Measurements from ENCODE around the gene C20orf144.

C20orf144 gene

GRCh38 chr20:33650111-33650752 lies 11.9 kb upstream of the C20orf144 start:
- no peak for FAIRE-seq

GRCh38 chr20:33650753-33651561 lies 11.2 kb upstream of the C20orf144 start:
- no peak for FAIRE-seq

DNA sequence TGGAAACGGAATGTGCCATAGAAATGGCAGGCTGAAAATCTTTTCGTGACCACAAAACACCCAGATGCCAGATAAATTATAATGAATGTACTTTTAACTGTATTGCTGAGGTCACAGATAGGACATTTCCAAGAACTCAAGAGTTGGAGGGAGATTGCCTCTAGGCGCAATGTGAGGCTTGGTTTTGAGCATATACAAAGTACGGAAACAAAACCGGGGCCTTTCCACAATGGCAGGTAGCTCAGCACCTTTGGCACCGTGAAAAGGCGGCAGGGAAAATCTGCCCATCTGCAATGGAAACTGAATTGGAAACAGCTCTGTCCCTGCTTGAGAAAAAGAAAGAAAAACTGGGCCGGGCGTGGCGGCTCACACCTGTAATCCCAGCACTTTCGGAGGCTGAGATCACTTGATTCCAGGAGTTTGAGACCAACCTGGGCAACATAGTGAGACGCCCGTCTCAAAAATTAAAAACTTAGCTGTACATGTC lies 10.5 kb upstream of the C20orf144 start:
- FAIRE-seq, result no peak

DNA sequence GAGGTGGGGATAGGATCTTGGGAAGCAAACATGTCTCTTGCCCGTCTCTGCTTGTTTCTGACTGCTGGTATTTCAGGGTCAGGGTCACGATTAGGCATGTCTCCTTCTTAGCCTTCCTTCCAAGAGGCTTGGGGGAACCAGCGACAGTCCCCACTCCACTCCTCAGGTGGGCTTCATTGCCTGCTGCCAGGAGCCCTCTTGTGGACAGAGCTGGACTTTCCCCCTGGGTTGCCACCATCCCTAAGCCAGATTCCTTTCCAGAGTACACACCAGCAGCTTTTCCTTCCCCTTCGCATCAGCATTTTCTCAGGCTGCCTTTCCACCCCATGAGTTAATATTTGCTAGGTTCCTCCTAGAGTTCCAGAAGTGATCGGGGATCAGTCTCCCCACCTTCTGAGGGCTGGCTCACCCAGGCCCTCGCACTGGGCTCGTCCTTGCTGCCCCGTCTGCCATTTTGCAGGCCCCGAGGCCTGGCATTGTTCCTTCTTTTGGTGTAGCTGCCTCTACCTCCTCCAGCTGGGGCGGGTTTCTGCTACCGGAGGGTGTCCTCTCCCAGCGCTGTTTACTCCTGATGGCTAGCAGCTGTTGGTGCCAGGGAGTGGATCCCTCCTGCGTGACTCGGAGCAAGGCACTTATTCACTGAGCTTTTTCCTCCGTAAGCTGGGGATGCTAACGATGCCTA lies 8.8 kb upstream of the C20orf144 start:
- no peak for FAIRE-seq

DNA sequence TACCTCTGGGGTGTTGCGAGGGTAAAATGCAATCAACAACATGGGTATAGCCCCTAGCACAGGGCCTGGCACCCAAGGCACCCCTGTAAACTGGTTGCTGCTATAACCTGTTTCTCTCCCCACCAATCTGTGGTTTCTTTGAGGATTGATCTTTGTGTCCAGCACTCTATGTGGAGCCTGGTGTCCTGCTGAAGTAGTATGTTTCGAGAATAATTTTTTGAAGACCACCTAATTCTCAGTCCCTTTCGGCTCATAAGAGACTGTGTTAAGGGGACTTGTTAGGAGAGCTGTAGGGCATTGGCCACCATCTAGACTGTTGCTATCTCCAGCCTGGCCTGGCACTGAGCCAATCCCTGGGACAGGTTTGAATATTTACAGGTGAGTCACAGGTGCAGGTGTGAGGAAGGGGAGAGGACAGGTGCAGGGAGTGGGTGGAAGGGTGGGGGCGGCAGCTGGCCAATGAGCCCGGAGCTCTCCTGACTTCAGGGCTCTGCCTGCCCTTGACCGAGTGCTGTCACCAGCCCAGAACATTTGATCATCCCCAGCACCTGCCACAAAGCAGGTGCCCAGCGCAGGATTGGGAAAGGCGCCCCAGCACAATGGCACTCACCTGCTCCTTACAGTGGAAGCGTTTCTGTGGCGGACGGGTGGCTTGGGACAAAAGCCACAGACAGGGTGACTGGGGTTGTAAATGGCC lies 8.1 kb upstream of the C20orf144 start:
- FAIRE-seq, result no peak

- no peak for FAIRE-seq
These were observed 7.4 kb upstream of the C20orf144 start for GRCh38 chr20:33654680-33655161.

DNA sequence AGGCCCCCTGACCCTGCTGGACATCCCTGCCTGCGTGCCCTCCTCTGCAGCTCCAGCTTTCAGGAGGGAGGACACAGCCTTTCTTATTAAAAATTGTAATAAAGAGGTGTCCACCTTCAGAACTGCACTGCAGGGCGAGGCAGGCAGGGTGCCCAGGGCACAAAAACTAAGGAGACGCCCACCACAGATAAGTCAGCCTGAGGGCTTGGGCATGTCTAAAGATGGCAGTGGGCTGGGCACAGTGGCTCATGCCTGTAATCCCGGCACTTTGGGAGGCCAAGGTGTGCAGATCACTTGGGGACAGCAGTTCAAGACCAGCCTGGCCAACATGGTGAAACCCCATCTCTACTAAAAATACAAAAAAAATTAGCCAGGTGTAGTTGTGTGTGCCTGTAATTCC lies 7.0 kb upstream of the C20orf144 start:
- no peak for FAIRE-seq

- no peak for FAIRE-seq
These were observed 5.9 kb upstream of the C20orf144 start for GRCh38 chr20:33656010-33656782.

- no peak for FAIRE-seq
These were observed 5.1 kb upstream of the C20orf144 start for GRCh38 chr20:33656783-33657703.

DNA sequence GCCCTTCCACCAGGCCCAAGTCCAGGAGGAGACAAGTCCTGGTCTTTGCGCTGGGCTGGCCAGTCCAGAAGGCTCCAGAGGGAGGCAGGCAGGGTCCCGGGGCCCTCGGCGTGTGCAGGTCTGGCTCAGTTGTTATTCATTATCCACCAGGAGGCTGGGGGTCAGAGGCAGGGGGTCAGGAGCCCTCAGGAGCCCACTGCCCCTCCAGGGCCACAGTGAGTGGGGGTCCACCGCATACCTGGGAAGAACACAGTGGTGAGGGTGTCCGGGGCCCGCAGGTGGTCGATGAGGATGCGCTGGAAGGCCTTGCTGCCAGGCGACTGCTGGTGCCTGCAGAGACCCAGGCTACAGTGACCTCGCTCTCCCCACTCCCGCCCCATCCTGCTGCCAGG lies 4.4 kb upstream of the C20orf144 start:
- FAIRE-seq, result no peak

DNA sequence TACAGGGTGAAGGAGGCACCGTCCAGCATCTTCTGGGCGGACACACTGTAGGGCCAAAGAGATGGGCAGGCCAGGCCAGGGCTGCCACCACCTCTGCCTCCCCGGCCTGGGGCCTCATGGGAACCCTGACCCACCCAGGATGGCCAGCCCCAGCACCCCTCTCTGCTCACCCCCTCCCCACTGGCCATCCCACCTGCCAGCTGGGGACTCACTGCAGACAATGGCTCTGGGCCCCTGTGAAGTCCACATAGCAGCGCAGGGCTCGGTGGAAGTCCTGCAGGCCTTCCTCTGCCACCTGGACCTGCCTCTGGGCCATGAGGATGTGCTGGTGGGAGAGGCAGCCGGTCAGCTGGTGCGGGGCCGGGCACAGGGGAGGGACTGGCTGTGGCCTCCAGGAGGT lies 3.6 kb upstream of the C20orf144 start:
- FAIRE-seq, result no peak

DNA sequence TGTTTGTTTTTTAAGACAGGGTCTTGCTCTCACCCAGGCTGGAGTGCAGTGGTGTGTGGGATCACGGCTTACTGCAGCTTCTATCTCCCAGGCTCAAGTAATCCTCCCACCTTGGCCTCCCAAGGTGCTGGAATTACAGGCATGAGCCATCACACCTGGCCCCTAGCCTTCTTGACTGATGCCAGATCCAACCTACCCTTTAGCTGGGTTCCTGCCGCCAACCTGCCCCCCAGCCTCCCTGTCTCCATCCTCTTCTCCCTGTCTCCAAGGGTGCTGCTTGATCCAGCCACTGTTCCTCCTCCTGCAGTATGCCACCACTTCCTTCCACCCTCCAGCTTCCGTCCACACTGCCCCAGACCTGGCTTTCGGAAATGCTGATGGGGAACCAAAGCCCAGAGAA lies 3.2 kb upstream of the C20orf144 start:
- no peak for FAIRE-seq

DNA sequence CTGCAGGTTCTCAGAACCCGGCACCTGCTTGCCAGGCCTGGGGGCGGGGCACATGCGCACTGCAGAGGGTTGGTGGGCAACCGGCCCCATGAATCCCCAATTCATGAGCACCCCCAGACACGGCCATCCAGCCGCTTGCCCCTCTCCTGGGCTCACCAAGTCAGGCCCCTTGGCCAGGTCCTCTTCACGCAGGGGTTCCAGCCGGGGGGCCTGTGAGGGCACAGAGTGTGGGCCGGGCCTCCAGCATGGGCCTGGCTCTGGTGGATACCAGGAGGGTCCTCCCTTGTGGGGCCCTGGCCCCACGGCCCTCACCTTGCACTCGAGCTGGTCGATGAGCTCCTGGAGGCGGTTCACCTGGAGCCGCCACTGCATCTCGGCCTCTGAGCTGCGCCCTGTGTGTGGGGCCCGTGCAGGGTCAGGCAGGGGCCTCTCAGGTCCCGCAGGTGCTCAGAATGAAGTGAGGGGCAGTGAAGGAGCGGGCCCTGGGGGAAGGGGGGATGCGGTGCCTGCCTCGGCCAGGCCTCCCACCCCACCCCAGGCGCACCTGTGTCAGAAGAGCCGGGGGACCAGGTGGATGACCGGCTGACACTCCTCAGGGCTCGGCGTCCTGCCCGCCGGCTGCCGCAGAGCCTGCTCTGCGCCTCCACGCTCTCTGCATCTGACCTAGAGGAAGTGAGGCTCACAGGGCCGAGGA lies 2.6 kb upstream of the C20orf144 start:
- no peak for FAIRE-seq

DNA sequence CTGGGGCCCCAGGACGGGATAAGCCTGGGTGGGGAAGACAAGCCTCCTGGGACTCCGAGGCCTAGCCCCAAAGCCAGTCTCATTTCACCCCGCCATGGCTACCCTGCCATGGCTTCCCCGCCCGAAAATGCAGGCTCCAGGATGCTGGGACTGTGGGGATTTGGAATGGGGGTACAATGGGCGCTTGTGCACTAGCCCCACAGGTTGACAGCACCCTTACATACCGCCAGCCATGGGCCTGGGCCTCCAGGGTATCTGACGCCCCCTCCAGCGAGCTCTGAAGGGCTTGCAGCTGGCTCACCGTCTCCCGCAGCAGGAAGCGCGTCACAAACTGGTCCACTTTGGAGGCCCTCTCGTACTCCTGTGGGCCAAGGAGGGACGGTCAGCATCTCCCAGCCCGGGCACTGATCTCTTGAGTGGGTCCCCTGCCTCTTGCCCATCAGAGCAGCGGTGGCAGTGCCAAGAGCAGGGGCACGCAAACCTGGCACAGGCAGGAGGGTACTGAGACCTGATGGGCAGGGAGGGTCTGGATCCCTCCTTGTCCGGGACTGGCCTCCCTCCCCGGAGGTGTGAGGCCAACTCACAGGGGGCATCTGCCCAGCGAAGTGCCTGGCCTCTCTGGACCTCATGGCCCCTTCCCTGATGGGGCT lies 2.0 kb upstream of the C20orf144 start:
- FAIRE-seq, result no peak

DNA sequence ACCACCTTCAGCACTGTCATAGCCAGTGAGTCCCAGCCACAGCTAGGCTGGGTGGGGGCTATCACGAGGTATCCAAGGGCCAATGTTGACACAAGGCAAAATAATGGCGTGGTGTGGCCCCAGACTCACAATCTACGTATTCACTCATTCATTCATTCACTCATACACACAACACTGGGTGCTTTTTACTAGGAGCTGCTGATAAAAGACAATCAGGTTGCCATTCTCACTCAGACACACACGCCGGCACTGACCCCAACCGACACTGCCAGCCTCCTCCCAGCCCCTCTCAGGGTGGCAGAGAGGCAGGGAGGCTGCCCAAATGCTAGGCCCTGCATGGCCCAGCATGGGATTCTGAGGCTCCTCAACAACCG lies 1.5 kb upstream of the C20orf144 start:
- FAIRE-seq, result no peak

DNA sequence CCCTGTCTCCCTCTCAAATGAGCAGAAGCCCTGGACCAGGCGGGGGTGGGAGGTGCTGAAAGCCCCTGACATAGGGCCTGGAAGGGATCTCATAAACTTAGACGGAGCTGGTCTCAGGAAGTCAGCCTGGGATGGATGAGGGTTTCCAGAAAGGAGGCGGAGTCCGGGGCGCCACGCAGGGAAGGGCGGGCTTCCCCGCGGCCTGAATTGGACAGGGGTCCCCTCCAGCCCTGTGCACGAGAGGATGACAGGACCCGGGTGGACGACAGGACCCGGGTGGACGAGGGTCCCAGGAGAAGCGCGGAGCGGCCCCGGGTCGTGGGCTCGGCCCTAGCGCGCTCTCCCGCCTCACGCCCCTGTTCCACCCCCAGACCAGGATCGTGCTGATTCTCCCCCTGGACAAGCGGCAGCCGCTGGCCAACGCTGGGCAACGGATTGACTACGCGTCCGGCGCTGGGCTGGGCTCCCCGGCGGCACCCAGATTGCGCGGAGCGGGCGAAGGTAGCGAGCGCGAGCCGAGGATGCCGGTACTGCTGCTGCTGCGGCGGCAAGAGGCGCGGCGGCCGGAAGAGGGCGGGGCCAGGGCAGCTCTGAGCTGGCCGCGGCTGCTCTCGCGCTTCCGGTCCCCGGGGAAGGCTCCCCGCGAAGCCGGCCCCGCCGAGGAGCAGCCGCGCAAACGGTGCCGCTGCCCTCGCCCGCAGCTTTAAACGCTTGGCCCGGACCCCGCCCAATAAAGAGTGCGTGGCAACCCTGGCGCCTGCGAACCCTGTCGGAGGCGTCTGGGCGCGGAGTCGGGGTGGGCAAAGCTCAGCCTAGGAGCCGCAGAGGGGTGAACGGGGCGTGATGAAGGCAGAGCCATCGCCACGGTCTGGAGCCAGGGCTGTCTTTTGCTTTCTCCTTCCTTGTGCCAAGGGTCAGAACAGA lies 1.3 kb downstream of the C20orf144 start:
- FAIRE-seq, result no peak

- FAIRE-seq, result no peak
These were observed 2.1 kb downstream of the C20orf144 start for GRCh38 chr20:33664085-33664761.

- no peak for FAIRE-seq
These were observed 2.6 kb downstream of the C20orf144 start for GRCh38 chr20:33664762-33665144.

Measured in A204.1 (cell line).